ENCODE results near the gene EEPD1.

Gene EEPD1

DNA sequence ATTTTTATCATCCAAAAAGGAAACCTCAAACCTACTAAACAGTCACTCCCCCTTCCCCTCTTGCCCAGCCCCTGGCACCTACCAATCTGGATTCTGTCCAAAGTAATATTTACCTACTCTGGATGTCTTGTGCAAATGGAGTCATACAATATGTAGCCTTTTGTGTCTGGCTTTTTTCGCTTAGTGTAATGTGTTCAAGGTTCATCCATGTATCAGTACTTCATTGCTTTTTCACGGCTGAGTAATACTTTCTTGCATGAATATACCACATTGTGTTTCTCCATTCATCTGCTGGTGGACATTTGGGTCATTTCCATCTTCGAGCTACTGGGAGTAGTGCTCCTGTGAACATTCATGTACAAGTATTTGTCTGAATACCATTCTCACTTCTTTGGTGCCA lies 113.6 kb downstream of the EEPD1 start:
- TF ChIP-seq, protein P1, sequence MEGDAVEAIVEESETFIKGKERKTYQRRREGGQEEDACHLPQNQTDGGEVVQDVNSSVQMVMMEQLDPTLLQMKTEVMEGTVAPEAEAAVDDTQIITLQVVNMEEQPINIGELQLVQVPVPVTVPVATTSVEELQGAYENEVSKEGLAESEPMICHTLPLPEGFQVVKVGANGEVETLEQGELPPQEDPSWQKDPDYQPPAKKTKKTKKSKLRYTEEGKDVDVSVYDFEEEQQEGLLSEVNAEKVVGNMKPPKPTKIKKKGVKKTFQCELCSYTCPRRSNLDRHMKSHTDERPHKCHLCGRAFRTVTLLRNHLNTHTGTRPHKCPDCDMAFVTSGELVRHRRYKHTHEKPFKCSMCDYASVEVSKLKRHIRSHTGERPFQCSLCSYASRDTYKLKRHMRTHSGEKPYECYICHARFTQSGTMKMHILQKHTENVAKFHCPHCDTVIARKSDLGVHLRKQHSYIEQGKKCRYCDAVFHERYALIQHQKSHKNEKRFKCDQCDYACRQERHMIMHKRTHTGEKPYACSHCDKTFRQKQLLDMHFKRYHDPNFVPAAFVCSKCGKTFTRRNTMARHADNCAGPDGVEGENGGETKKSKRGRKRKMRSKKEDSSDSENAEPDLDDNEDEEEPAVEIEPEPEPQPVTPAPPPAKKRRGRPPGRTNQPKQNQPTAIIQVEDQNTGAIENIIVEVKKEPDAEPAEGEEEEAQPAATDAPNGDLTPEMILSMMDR (IDR thresholded peaks at IDR 0.05; ENCODE audit: borderline replicate concordance, control extremely low read depth, extremely low read depth, insufficient read depth, missing control alignments), result no peak
- no peak for DNase-seq (ENCODE audit: low spot score)
- in situ Hi-C loops (cut with MboI; ENCODE audit: low sequenced_read_pairs, unreplicated experiment), result no loop called here

- in situ Hi-C loops (cut with MboI; ENCODE audit: low sequenced_read_pairs, unreplicated experiment), result no loop called here
- TF ChIP-seq, protein P1 (IDR thresholded peaks at IDR 0.05; ENCODE audit: borderline replicate concordance, control extremely low read depth, extremely low read depth, insufficient read depth, missing control alignments), result no peak
- DNase-seq (ENCODE audit: low spot score), result no peak
These were observed 119.1 kb downstream of the EEPD1 start for GRCh38 chr7:36272211-36272566.

- TF ChIP-seq, protein P1 (IDR thresholded peaks at IDR 0.05; ENCODE audit: borderline replicate concordance, control extremely low read depth, extremely low read depth, insufficient read depth, missing control alignments), result no peak
- no peak for DNase-seq (ENCODE audit: low spot score)
- in situ Hi-C loops (cut with MboI; ENCODE audit: low sequenced_read_pairs, unreplicated experiment), result no loop called here
These were observed 119.7 kb downstream of the EEPD1 start for GRCh38 chr7:36272567-36273269.

DNA sequence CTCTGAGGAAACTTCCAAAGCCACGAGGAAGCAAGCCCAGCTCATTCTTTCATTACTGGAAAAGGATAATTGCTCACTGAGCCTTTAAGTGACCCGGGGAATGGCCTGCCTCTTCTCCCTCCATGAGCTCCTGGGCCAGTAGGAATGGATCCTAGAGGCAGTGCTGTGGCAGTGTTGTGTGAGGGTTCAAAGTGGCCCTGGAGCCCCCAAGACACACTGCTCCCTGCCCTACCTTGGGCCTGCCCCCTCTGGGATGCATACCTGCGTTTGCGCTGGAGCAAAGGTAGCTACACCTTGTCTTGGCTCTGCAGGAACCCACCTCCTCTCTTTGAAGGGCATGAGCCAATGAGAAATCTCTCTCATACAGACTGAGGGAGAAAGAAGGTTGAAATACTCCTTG lies 120.8 kb downstream of the EEPD1 start:
- no peak for DNase-seq (ENCODE audit: low spot score)
- in situ Hi-C loops (cut with MboI; ENCODE audit: low sequenced_read_pairs, unreplicated experiment), result no loop called here

GRCh38 chr7:36275735-36276284 lies 122.8 kb downstream of the EEPD1 start:
- DNase-seq (ENCODE audit: low spot score), result no peak
- in situ Hi-C loops (cut with MboI; ENCODE audit: low sequenced_read_pairs, unreplicated experiment), result no loop called here
- TF ChIP-seq, protein P1 (IDR thresholded peaks at IDR 0.05; ENCODE audit: borderline replicate concordance, control extremely low read depth, extremely low read depth, insufficient read depth, missing control alignments), result no peak

More for the DNA sequence above, 120.8 kb downstream of the EEPD1 start:
- TF ChIP-seq, protein P1 (IDR thresholded peaks at IDR 0.05; ENCODE audit: borderline replicate concordance, control extremely low read depth, extremely low read depth, insufficient read depth, missing control alignments), result no peak

DNA sequence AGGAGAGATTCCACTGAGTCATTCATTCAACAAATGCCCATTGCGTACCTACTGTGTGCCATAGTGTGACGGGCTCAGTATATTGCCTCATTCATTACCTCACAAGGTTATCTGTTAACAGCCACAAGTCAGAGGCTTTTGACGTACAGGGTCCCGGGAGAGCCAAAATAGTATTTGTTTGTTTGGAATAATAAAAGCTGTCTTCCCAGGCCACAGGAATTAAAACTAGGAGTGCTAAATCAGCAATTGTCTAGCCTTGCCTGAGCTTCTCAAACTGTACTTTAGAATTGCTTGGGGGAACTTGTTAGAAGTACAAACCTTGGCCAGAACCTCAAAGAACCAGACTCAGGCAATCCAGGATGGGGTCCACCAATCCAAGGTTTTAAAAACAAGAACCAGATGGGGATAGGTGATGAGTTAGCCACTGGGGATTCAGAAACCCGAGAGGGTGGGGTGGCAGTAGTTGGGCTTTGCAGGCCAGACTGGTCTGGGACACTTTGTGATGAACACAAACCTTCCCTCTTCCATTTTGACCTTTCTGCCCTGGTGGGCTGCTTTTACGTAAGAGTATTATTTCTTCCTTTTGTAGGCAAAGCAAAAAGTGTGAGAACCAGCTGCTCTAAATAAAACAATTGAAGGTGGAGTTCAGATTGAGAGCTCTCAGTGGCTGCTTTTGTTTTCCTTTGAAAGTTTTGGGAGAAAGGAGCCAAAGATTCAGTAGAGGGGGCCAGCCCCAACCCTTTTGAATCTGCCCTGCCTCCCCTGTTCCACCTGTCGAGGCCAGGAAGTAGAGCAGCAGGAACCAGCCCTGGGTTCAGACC lies 123.6 kb downstream of the EEPD1 start:
- in situ Hi-C loops (cut with MboI; ENCODE audit: low sequenced_read_pairs, unreplicated experiment), result no loop called here
- TF ChIP-seq, protein P1 (IDR thresholded peaks at IDR 0.05; ENCODE audit: borderline replicate concordance, control extremely low read depth, extremely low read depth, insufficient read depth, missing control alignments), result no peak
- DNase-seq (ENCODE audit: low spot score), result no peak

Data from GM13976 (cell line).